ENCODE data around the gene MTPN.

- no peak for TF ChIP-seq POLR2AphosphoS5 (IDR thresholded peaks at IDR 0.05; ENCODE audit: borderline replicate concordance, low read depth, low read length)
- no peak for TF ChIP-seq FOXP2 (optimal IDR thresholded peaks at IDR 0.05; ENCODE audit: control extremely low read depth, extremely low read length, insufficient read depth)
- no peak for TF ChIP-seq EZH2 (IDR thresholded peaks at IDR 0.05)
These were observed 6.3 kb downstream of the MTPN start for GRCh38 chr7:135970682-135971365.
